B cell (primary cell): ENCODE measurements around the gene FLRT1. TPM values are rescaled to one million over a fixed set of nuclear protein-coding genes. Genes with fewer than 3 reads are reported as not detected.
A peak's percentile ranks its signal among the peaks of the same experiment; 100 is the strongest.

Experiments
- ATAC-seq: fragments of 200-7000 bp; cut with Tn5 transposase; one replicate; pipeline ENCODE4 v1.10.0; 2021; ENCODE audit warnings: low read depth, mild to moderate bottlenecking, moderate number of reproducible peaks, moderate library complexity
- CTCF ChIA-PET: fragments of 350-600 bp; sonication (Branson Sonifier 250); formaldehyde crosslinking; loops from one replicate; lab custom pipeline; 2021; ENCODE audit warnings: antibody characterized with exemption, inconsistent platforms; lab: Charles Lee
- POLR2A ChIA-PET: fragments of 350-600 bp; sonication (Branson Sonifier 250); formaldehyde crosslinking; loops from one replicate; lab custom pipeline; 2021; ENCODE audit warnings: antibody characterized with exemption; lab: Charles Lee
- DNase-seq: peaks from one replicate; pipeline ENCODE4 v3.0.0; 2013
- H2AFZ ChIP-seq: 2 replicates; pipeline ENCODE4 v1.6.1; 2012; ENCODE audit warnings: mild to moderate bottlenecking, low read depth, low read length; ENCODE audit not compliant: insufficient read depth, poor library complexity, severe bottlenecking
- H3K27ac ChIP-seq, 2 donors: 1 replicate in 1 of 2; 2 replicates in 1 of 2; pipeline ENCODE4 v1.5.1; 2012 to 2013; ENCODE audit warnings: low read length in 2 of 2, mild to moderate bottlenecking in 2 of 2, moderate library complexity in 1 of 2
- H3K27me3 ChIP-seq, 4 experiments: fragments of 200-600 bp in 1 of 4; sonication (generic) in 1 of 4; replicated peaks in 1 of 4; 1 replicate in 2 of 4; 2 replicates in 2 of 4; pipeline versions ENCODE4 v1.6.1 to v1.7.0; 2013 to 2016; ENCODE audit warnings: low read length in 3 of 4, mild to moderate bottlenecking in 2 of 4, mixed read lengths in 1 of 4, moderate library complexity in 1 of 4; ENCODE audit not compliant: insufficient read depth in 4 of 4, control insufficient read depth in 3 of 4; ENCODE audit errors: control extremely low read depth in 1 of 4
- H3K36me3 ChIP-seq, 2 experiments: replicated peaks in 1 of 2; 1 replicate in 1 of 2; 2 replicates in 1 of 2; pipeline versions ENCODE4 v1.6.1 to v1.7.1; 2013; ENCODE audit warnings: low read length in 1 of 2; ENCODE audit not compliant: insufficient read depth in 2 of 2, control insufficient read depth in 1 of 2; ENCODE audit errors: control extremely low read depth in 1 of 2, extremely low read depth in 1 of 2
- H3K4me1 ChIP-seq, 2 donors: fragments of 200-600 bp in 1 of 2; sonication (generic) in 1 of 2; 1 replicate in 1 of 2; 2 replicates in 1 of 2; pipeline versions ENCODE4 v1.5.1 to v1.6.1; 2013 to 2017; ENCODE audit warnings: low read length in 2 of 2; ENCODE audit not compliant: control insufficient read depth in 2 of 2, insufficient read depth in 2 of 2
- H3K4me2 ChIP-seq: replicated peaks from 2 replicates; pipeline ENCODE3; 2012; ENCODE audit warnings: mild to moderate bottlenecking, low read depth, low read length; ENCODE audit not compliant: poor library complexity, severe bottlenecking
- H3K4me3 ChIP-seq, 5 experiments: fragments of 200-600 bp in 1 of 5; sonication (generic) in 1 of 5; 1 replicate in 3 of 5; 2 replicates in 2 of 5; pipeline versions ENCODE4 v1.5.1 to v1.7.0; 2011 to 2016; ENCODE audit warnings: low read length in 4 of 5, mild to moderate bottlenecking in 4 of 5, low read depth in 2 of 5, control low read depth in 1 of 5, moderate library complexity in 1 of 5; ENCODE audit not compliant: insufficient read depth in 1 of 5; ENCODE audit errors: control extremely low read depth in 1 of 5, extremely low read depth in 1 of 5
- H3K79me2 ChIP-seq: fragments of 200-600 bp; sonication (generic); one replicate; pipeline ENCODE4 v1.6.0; 2016; ENCODE audit warnings: low read length; ENCODE audit not compliant: control insufficient read depth, insufficient read depth
- H3K9ac ChIP-seq: fragments of 200-600 bp; sonication (generic); 2 replicates; pipeline ENCODE4 v1.6.1; 2017; ENCODE audit warnings: mild to moderate bottlenecking, low read length, moderate library complexity
- H3K9me3 ChIP-seq, 3 donors: one replicate each; pipeline versions ENCODE4 v1.6.1 to v1.7.1; 2013; ENCODE audit warnings: low read length in 2 of 3; ENCODE audit not compliant: control insufficient read depth in 2 of 3, insufficient read depth in 1 of 3; ENCODE audit errors: control extremely low read depth in 1 of 3
- H4K20me1 ChIP-seq: 2 replicates; pipeline ENCODE4 v1.6.0; 2012; ENCODE audit warnings: mild to moderate bottlenecking, low read length; ENCODE audit not compliant: insufficient read depth, control insufficient read depth, poor library complexity, severe bottlenecking
- H3K27ac Mint-ChIP-seq: one replicate; pipeline ENCODE4 v1.8.0; 2021; ENCODE audit warnings: mixed read lengths
- H3K27me3 Mint-ChIP-seq: one replicate; pipeline ENCODE4 v1.8.0; 2021; ENCODE audit warnings: mixed read lengths
- H3K4me1 Mint-ChIP-seq: one replicate; pipeline ENCODE4 v1.8.0; 2021; ENCODE audit warnings: mixed read lengths
- H3K4me3 Mint-ChIP-seq: one replicate; pipeline ENCODE4 v1.8.0; 2021; ENCODE audit warnings: mixed read lengths
- H3K9me3 Mint-ChIP-seq: one replicate; pipeline ENCODE4 v1.8.0; 2022; ENCODE audit warnings: mixed read lengths; ENCODE audit not compliant: insufficient read depth
- EZH2 ChIP-seq: IDR thresholded peaks from 2 replicates; pipeline ENCODE4 v1.6.1; 2012; ENCODE audit warnings: borderline replicate concordance, low read depth, mild to moderate bottlenecking, moderate library complexity, low read length; ENCODE audit not compliant: insufficient read depth, poor library complexity, severe bottlenecking
- WGBS: methylation state at CpG from one replicate; pipeline ENCODE4 v1.1.5; 2013; ENCODE audit warnings: missing lambda C conversion rate; ENCODE audit not compliant: insufficient coverage; 5-methylcytosine and 5-hydroxymethylcytosine counted together
- intact Hi-C: fragments of 100-400 bp; cut with micrococcal nuclease; formaldehyde crosslinking; loops from one replicate; pipeline ENCODE4 v1.10.0; 2022
- polyA plus RNA-seq: library from polyadenylated mRNA; depleted of rRNA; stranded (reverse); fragments of >200 nt; gene quantifications from 2 replicates; pipeline ENCODE4 v1.2.3, GENCODE V29; 2012
- total RNA-seq, 2 donors: library from RNA; stranded (reverse); fragments of 120-200 nt in 1 of 2; gene quantifications; 1 replicate in 1 of 2; 2 replicates in 1 of 2; pipeline versions ENCODE4 v1.2.3 to v1.2.4, GENCODE V29; 2013 to 2022
- TF ChIP-seq, protein P1 (sequence below): fragments of 200-600 bp; IDR thresholded peaks from one replicate; pipeline ENCODE4 v1.8.0; 2022; ENCODE audit warnings: antibody characterized with exemption, mild to moderate bottlenecking

FLRT1 gene
- total and polyA plus RNA-seq, 2 donors (not counting 1 experiment from before 2014, with no cell fraction given) = not detected

DNA sequence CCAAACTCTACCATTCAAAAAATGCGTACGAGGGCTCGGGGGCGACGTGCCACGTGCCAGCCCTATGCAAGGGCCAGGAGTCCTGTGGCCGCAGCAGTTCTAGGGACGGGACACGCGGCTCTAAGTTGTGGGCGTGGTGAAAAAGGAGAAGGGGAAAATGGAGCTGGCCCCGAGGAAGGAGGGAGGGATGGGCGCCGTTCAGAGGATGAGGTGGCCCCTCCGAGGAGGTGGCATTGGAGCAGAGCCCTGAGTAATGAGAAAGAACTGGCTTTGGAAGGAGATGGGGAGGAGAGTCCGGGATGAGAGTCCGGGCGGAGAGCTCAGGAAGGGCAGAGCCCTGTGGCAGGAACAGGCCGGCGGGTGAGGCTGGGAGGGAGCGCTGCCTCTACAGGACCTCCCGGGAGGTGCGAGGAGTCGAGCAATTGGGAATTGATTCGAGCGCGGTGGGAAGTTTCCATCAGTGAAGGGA is 28.5 kb upstream of the FLRT1 start:
- Histone ChIP-seq H3K27ac (no peak overlapping the region), H3K9me3 (peaks cover 0 to 35% (median 0%) of the 10 kb centered on the region in 3 donors), H2AFZ (peak overlapping the region; percentile 66), H3K4me3 (peak overlapping the region in 2 of 5 experiments; percentile 54 to 62), H3K27me3 (peaks cover 0 to 40% (median 15%) of the 10 kb centered on the region in 4 experiments), H3K36me3 (no peaks in the 10 kb centered on the region), H3K4me2 (peak overlapping the region; percentile 85), H3K4me1 (peaks cover 15 to 16% of the 10 kb centered on the region in 2 donors), H3K79me2 (no peaks in the 10 kb centered on the region), H3K9ac (peak overlapping the region; percentile 69), H4K20me1 (no peaks in the 10 kb centered on the region)
- no peak for ATAC-seq
- Mint-ChIP-seq H3K27me3 (peaks cover 26% of the 10 kb centered on the region), H3K27ac (no peak overlapping the region), H3K4me3 (peak overlapping the region; percentile 49), H3K9me3 (no peaks in the 10 kb centered on the region), H3K4me1 (peaks cover 11% of the 10 kb centered on the region)
- ChIA-PET POLR2A (no interaction called here), CTCF (interaction anchor here (1.1 kb wide), 1 partner anchor 140 kb away, joined by 4 read pairs; no protein-coding TSS in a partner anchor)
- no peak for DNase-seq
- WGBS = 4% methylated on average over 23 of the region's 27 CpGs
- intact Hi-C loops = no loop called here
- no peak for TF ChIP-seq EZH2
- TF ChIP-seq, protein P1, sequence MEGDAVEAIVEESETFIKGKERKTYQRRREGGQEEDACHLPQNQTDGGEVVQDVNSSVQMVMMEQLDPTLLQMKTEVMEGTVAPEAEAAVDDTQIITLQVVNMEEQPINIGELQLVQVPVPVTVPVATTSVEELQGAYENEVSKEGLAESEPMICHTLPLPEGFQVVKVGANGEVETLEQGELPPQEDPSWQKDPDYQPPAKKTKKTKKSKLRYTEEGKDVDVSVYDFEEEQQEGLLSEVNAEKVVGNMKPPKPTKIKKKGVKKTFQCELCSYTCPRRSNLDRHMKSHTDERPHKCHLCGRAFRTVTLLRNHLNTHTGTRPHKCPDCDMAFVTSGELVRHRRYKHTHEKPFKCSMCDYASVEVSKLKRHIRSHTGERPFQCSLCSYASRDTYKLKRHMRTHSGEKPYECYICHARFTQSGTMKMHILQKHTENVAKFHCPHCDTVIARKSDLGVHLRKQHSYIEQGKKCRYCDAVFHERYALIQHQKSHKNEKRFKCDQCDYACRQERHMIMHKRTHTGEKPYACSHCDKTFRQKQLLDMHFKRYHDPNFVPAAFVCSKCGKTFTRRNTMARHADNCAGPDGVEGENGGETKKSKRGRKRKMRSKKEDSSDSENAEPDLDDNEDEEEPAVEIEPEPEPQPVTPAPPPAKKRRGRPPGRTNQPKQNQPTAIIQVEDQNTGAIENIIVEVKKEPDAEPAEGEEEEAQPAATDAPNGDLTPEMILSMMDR = no peak

DNA sequence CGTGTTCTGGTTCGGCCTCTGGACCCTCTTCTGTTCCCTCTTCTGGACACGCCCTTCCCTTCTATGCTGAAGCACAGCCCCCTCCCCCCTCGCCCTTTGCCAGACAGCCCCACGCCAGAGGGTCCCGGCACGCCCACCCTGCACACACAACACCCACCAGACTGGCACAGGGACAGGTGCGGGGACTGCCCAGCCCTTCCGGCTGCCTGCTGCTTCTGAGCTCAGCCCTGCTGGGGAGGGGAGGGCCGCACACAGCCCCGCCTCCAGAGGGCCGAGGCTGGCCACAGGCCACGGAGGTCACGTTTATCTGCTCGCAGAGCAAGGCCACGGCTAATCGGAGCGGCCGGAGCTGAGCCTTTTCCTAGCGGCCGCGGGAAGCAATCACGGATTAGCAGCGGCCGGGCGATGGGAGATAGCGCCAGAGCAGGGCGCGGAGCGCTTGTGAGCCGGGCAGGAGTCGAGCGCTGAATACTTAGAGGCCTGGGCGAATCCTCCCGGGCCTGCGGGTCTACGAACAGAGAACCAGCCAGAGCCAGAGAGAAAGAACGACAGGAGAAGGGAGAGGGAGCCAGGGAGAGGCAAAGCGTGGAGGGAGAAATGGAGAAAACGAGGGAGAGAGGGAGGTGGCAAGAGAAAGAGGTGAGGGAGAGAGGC is 28.0 kb upstream of the FLRT1 start:
- H3K36me3 ChIP-seq = no peaks in the 10 kb centered on the region
- H3K9me3 ChIP-seq = peaks cover 0 to 35% (median 0%) of the 10 kb centered on the region in 3 donors
- no peak overlapping the region for H3K27ac Mint-ChIP-seq
- no peaks in the 10 kb centered on the region for H3K9me3 Mint-ChIP-seq
- peaks cover 11% of the 10 kb centered on the region for H3K4me1 Mint-ChIP-seq
- H3K4me3 Mint-ChIP-seq = peak overlapping the region; percentile 49
- H3K4me2 ChIP-seq = peak overlapping the region; percentile 85
- TF ChIP-seq, protein P1 = no peak
- no peak for TF ChIP-seq EZH2
- H4K20me1 ChIP-seq = no peaks in the 10 kb centered on the region
- POLR2A ChIA-PET = no interaction called here
- H3K27me3 ChIP-seq = peaks cover 0 to 40% (median 15%) of the 10 kb centered on the region in 4 experiments
- intact Hi-C loops = no loop called here
- no peak for ATAC-seq
- H3K4me1 ChIP-seq = peaks cover 15 to 16% of the 10 kb centered on the region in 2 donors
- no peaks in the 10 kb centered on the region for H3K79me2 ChIP-seq
- peak overlapping the region in 3 of 5 experiments; percentile 5 to 62 (median 54) for H3K4me3 ChIP-seq
- no peak overlapping the region for H3K27ac ChIP-seq
- peak overlapping the region; percentile 66 for H2AFZ ChIP-seq
- DNase-seq = peak; percentile 39
- peaks cover 26% of the 10 kb centered on the region for H3K27me3 Mint-ChIP-seq
- peak overlapping the region; percentile 69 for H3K9ac ChIP-seq
- 10% methylated on average over 40 of the region's 40 CpGs for WGBS
- CTCF ChIA-PET = no interaction called here
